ENCODE data around the gene ARHGEF25. TPM values are rescaled to one million over a fixed set of nuclear protein-coding genes. Genes with fewer than 3 reads are reported as not detected.

Gene ARHGEF25
- total RNA-seq, 1 donor from 2014 or later = 2.3 TPM

DNA sequence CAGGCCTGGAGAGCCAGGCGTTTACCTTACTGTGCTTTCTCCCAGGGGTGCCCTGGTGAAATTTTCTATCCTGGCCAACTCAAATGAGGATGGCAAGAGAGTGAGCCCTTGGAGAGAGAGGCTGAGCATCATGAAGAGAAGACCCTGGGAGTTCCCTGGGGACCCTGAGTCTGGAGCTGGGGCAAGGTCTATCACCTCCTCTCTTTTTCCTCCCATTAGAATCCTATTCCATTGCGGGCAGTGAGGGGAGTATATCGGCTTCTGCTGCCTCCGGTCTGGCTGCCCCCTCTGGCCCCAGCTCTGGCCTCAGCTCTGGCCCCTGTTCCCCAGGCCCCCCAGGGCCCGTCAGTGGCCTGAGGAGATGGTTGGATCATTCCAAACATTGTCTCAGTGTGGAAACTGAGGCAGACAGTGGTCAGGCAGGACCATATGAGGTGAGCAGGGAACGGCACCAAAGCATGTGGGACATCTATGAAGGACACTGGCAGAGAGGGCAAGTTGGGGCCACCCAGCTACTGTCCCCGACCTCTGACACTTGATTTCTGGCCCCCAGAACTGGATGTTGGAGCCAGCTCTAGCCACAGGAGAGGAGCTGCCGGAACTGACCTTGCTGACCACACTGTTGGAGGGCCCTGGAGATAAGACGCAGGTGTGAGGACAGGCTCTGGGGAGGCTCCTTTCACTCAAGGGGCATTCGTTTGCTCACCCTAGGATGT is 1.6 kb downstream of the ARHGEF25 start:
- no peaks in the 10 kb centered on the region for H3K36me3 ChIP-seq (ENCODE audit: control insufficient read depth, insufficient read depth, low read length)
- H3K4me3 ChIP-seq (ENCODE audit: low read depth, low read length) = no peak overlapping the region
- TF ChIP-seq, protein P1, sequence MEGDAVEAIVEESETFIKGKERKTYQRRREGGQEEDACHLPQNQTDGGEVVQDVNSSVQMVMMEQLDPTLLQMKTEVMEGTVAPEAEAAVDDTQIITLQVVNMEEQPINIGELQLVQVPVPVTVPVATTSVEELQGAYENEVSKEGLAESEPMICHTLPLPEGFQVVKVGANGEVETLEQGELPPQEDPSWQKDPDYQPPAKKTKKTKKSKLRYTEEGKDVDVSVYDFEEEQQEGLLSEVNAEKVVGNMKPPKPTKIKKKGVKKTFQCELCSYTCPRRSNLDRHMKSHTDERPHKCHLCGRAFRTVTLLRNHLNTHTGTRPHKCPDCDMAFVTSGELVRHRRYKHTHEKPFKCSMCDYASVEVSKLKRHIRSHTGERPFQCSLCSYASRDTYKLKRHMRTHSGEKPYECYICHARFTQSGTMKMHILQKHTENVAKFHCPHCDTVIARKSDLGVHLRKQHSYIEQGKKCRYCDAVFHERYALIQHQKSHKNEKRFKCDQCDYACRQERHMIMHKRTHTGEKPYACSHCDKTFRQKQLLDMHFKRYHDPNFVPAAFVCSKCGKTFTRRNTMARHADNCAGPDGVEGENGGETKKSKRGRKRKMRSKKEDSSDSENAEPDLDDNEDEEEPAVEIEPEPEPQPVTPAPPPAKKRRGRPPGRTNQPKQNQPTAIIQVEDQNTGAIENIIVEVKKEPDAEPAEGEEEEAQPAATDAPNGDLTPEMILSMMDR (IDR thresholded peaks at IDR 0.05; ENCODE audit: insufficient read depth, low read length, poor library complexity, severe bottlenecking) = no peak
- DNase-seq (ENCODE audit: low read depth) = no peak
- peaks cover 25% of the 10 kb centered on the region for H3K27me3 ChIP-seq (ENCODE audit: control insufficient read depth, insufficient read depth, low read length)

DNA sequence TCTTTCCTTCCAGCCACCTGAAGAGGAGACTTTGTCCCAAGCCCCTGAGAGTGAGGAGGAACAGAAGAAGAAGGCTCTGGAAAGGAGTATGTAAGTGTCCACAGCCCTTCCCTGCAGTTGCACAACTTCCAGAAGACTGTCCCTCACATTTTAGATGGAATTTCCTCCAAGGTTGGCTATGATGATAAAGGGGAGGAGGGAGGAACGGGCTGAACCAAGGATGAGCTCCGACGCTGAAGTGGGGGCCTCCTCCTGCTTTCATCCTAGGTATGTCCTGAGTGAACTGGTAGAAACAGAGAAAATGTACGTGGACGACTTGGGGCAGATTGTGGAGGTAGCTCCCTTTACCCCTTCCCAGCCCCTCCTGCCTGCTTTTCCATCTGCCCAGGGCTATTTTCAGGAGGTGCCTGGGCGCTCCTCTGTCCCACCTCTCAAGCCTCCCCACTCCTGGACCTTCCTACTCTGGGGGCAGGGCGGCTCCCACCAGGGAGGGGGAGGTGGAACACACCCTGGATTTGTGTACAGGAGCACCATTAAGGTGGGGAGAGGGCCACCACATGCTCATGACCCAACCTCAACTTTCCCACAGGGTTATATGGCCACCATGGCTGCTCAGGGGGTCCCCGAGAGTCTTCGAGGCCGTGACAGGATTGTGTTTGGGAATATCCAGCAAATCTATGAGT is 2.3 kb downstream of the ARHGEF25 start:
- no peak overlapping the region for H3K4me3 ChIP-seq (ENCODE audit: low read depth, low read length)
- DNase-seq (ENCODE audit: low read depth) = no peak
- H3K27me3 ChIP-seq (ENCODE audit: control insufficient read depth, insufficient read depth, low read length) = peaks cover 30% of the 10 kb centered on the region
- no peaks in the 10 kb centered on the region for H3K36me3 ChIP-seq (ENCODE audit: control insufficient read depth, insufficient read depth, low read length)
- TF ChIP-seq, protein P1 (IDR thresholded peaks at IDR 0.05; ENCODE audit: insufficient read depth, low read length, poor library complexity, severe bottlenecking) = no peak

DNA sequence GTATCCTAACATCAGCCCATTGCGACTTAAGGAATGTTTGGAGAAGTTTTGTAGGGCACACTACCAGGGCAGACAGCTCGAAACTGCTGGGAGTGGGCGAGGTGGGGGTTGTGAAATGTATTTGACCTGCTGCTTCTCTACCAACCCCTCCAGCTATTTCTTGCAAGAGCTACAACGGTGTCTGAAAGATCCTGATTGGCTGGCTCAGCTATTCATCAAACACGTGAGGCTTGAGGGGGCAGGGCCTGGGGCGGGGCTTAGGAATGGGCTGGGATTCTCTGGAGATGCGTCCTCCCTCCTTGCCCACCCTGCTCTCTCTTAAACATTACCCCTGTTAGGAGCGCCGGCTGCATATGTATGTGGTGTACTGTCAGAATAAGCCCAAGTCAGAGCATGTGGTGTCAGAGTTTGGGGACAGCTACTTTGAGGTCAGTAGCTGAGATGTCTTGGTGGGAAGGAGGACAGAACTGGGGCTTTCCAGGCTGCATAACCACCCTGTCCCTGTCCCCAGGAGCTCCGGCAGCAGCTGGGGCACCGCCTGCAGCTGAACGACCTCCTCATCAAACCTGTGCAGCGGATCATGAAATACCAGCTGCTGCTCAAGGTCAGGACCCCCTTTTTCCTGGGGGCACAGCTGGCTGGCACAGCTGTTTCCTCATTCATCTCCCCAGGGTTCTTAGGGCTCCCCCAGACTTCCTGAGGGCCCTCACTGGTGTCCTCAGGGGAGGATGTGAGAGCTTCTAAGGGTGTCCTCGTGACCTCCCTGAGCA is 3.1 kb downstream of the ARHGEF25 start:
- H3K36me3 ChIP-seq (ENCODE audit: control insufficient read depth, insufficient read depth, low read length) = no peaks in the 10 kb centered on the region
- no peak overlapping the region for H3K4me3 ChIP-seq (ENCODE audit: low read depth, low read length)
- DNase-seq (ENCODE audit: low read depth) = no peak
- peaks cover 36% of the 10 kb centered on the region for H3K27me3 ChIP-seq (ENCODE audit: control insufficient read depth, insufficient read depth, low read length)
- TF ChIP-seq, protein P1 (IDR thresholded peaks at IDR 0.05; ENCODE audit: insufficient read depth, low read length, poor library complexity, severe bottlenecking) = no peak

DNA sequence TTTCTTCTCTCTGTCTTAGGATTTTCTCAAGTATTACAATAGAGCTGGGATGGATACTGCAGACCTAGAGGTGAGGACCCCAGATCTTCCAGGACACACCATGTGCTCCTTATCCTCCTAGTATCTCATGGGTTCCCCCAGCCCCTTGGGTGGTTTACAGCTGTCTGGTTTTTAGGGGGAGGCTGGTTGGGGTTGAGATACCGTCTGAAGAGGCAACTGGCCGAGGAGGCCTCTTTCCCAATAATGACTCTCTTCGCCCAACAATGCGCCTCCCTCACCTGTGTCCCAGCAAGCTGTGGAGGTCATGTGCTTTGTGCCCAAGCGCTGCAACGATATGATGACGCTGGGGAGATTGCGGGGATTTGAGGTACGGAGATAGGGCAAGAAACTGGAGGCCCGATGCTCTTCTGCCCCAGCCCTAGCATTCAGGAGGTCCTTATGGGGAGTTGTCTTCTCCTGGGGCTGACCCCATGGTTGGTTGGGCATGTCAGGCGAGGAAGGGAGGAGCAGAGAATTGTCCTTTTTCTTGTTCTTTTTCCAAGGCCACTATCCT is 3.8 kb downstream of the ARHGEF25 start:
- TF ChIP-seq, protein P1 (IDR thresholded peaks at IDR 0.05; ENCODE audit: insufficient read depth, low read length, poor library complexity, severe bottlenecking) = no peak
- no peak for DNase-seq (ENCODE audit: low read depth)
- Histone ChIP-seq H3K27me3 (ENCODE audit: control insufficient read depth, insufficient read depth, low read length) (peaks cover 43% of the 10 kb centered on the region), H3K36me3 (ENCODE audit: control insufficient read depth, insufficient read depth, low read length) (no peaks in the 10 kb centered on the region), H3K4me3 (ENCODE audit: low read depth, low read length) (no peak overlapping the region)

DNA sequence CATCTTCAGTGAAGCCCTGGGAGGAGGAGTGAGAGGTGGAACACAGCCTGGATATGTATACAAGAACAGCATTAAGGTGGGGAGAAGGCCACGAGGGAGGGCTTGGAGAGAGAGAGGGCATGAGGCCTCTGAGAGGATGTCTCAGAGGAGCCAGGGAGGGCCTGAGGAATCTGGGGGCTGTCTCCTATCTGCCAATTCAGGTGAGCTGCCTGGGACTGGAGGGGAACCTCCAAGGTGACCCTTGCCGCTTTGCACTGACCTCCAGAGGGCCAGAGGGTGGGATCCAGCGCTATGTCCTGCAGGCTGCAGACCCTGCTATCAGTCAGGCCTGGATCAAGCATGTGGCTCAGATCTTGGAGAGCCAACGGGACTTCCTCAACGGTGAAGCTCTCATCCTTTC is 4.4 kb downstream of the ARHGEF25 start:
- Histone ChIP-seq H3K4me3 (ENCODE audit: low read depth, low read length) (no peak overlapping the region), H3K27me3 (ENCODE audit: control insufficient read depth, insufficient read depth, low read length) (peaks cover 45% of the 10 kb centered on the region), H3K36me3 (ENCODE audit: control insufficient read depth, insufficient read depth, low read length) (no peaks in the 10 kb centered on the region)
- DNase-seq (ENCODE audit: low read depth) = no peak
- TF ChIP-seq, protein P1 (IDR thresholded peaks at IDR 0.05; ENCODE audit: insufficient read depth, low read length, poor library complexity, severe bottlenecking) = no peak
